ENCODE data around the gene UGT1A3.

DNA sequence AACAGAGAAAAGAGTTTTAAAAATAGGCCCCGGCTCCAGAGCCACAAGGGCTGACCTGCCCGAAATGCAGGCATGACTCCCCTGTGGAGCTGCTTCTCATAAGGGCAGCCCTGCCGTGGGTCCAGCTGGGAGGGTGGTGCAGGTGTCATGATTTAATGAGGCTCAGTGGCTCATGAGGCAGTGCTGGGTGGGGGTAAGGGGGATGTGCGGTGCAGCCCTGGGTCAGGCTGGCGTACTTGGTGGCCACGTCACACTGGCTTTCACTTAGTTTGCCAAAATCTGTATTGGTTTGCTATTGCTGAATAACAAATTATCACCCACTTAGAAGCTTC lies 91.9 kb downstream of the UGT1A3 start:
- no peak for TF ChIP-seq SP1 (IDR thresholded peaks at IDR 0.05)
- TF ChIP-seq CTCF (IDR thresholded peaks at IDR 0.05; ENCODE audit: low read depth, low read length, missing input control) = no peak
- TF ChIP-seq, protein P1, sequence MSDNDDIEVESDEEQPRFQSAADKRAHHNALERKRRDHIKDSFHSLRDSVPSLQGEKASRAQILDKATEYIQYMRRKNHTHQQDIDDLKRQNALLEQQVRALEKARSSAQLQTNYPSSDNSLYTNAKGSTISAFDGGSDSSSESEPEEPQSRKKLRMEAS (IDR thresholded peaks at IDR 0.05) = no peak

Measured in liver (tissue), 3 donors.